ENCODE measurements around the gene RCSD1. TPM values are rescaled to one million over a fixed set of nuclear protein-coding genes. Genes with fewer than 3 reads are reported as not detected.

RCSD1 gene
- polyA plus RNA-seq, 1 experiment: not detected

DNA sequence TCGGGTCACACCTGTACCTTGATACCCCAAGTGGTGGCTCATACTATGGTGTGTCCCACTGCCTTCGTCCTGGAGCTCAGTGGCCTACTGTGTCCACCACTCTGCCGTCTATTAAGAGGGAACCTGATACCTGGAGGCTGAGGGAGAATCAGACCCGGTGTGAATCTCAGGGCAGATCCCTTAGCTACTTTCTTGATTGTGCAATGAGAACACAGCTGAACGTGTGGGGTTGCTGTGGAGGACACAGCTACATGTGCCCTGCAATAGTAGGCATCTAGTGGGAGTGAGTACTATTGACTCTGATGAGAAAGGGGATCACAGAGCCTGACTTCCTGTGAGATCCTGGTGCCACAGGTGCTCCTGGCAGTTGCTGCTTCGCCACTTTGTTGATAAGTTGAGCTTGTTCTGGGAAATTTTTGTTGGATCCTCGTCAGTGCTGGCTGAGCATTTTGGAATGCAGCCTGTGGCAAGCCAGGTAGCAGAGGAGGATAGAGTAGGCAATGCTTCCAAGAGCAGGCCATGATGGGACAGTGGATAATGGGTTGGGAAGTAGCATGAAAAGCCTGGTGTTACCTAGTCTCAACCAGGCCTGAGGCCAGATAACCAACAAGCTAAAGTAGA, 63.5 kb downstream of the RCSD1 start:
- Histone ChIP-seq H3K4me3 (ENCODE audit: low read depth, low read length) (no peak overlapping the region), H3K9me3 (ENCODE audit: control insufficient read depth, insufficient read depth, low read length) (no peaks in the 10 kb centered on the region), H3K27ac (ENCODE audit: low read depth, low read length) (no peak overlapping the region), H3K27me3 (ENCODE audit: control insufficient read depth, insufficient read depth, low read length) (peaks cover 7% of the 10 kb centered on the region)
- CTCF ChIA-PET: interaction anchor here (0.8 kb wide), 1 partner anchor 138 kb away, joined by 3 read pairs; no protein-coding TSS in a partner anchor
- TF ChIP-seq, protein P1, sequence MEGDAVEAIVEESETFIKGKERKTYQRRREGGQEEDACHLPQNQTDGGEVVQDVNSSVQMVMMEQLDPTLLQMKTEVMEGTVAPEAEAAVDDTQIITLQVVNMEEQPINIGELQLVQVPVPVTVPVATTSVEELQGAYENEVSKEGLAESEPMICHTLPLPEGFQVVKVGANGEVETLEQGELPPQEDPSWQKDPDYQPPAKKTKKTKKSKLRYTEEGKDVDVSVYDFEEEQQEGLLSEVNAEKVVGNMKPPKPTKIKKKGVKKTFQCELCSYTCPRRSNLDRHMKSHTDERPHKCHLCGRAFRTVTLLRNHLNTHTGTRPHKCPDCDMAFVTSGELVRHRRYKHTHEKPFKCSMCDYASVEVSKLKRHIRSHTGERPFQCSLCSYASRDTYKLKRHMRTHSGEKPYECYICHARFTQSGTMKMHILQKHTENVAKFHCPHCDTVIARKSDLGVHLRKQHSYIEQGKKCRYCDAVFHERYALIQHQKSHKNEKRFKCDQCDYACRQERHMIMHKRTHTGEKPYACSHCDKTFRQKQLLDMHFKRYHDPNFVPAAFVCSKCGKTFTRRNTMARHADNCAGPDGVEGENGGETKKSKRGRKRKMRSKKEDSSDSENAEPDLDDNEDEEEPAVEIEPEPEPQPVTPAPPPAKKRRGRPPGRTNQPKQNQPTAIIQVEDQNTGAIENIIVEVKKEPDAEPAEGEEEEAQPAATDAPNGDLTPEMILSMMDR (IDR thresholded peaks at IDR 0.05; ENCODE audit: low read depth, low read length): no peak
- DNase-seq (ENCODE audit: low read depth, low spot score): no peak
- POLR2A ChIA-PET: no interaction called here

DNA sequence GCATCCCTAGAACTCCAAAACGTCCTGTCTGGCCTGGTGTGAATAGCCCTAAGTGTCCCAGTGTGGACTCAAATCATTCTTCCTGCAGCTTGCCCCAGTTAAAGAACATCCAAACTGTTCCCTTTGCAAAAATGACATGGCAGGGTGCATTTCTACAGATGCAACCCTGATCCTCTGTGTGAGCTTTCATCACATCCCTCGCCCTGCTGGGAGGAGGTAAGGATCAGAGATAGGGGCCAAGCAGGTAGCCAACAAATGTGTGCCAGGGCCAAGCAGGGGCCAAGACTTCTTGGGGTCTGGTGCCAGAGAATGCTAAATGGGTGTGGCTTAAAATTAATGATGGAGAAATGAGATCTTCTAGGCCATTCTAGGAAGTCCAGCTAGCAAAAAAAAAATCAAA, 64.7 kb downstream of the RCSD1 start:
- no peak overlapping the region for H3K27ac ChIP-seq (ENCODE audit: low read depth, low read length)
- POLR2A ChIA-PET: no interaction called here
- peaks cover 7% of the 10 kb centered on the region for H3K27me3 ChIP-seq (ENCODE audit: control insufficient read depth, insufficient read depth, low read length)
- CTCF ChIA-PET: interaction anchor here (1.0 kb wide), 1 partner anchor 94 kb away, joined by 4 read pairs; no protein-coding TSS in a partner anchor
- no peak for DNase-seq (ENCODE audit: low read depth, low spot score)
- no peaks in the 10 kb centered on the region for H3K9me3 ChIP-seq (ENCODE audit: control insufficient read depth, insufficient read depth, low read length)
- H3K4me3 ChIP-seq (ENCODE audit: low read depth, low read length): no peak overlapping the region
- TF ChIP-seq, protein P1 (IDR thresholded peaks at IDR 0.05; ENCODE audit: low read depth, low read length): no peak

DNA sequence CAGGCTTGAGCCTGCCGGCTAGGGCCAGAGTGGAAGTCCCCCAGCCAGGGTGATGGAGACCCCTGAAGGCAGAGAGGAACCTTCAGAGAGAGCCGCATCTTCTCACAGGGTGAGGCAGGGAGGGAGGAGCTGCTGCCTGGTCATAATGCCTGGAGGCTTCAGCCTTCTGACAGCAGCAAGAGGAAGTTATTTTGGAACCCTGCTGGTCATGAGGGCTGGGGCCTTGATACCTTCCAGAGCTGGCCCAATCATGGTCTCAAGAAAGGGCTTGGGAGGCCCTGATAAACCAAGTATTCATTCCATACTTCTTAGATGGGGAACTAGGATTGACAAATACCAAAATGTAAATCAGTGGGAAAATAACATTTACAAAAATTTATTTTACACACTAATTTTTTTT, 65.1 kb downstream of the RCSD1 start:
- Histone ChIP-seq H3K4me3 (ENCODE audit: low read depth, low read length) (no peak overlapping the region), H3K27ac (ENCODE audit: low read depth, low read length) (no peak overlapping the region), H3K9me3 (ENCODE audit: control insufficient read depth, insufficient read depth, low read length) (no peaks in the 10 kb centered on the region), H3K27me3 (ENCODE audit: control insufficient read depth, insufficient read depth, low read length) (peaks cover 7% of the 10 kb centered on the region)
- DNase-seq (ENCODE audit: low read depth, low spot score): no peak
- CTCF ChIA-PET: interaction anchor here (1.0 kb wide), 1 partner anchor 95 kb away, joined by 4 read pairs; no protein-coding TSS in a partner anchor
- TF ChIP-seq, protein P1 (IDR thresholded peaks at IDR 0.05; ENCODE audit: low read depth, low read length): no peak
- POLR2A ChIA-PET: no interaction called here

DNA sequence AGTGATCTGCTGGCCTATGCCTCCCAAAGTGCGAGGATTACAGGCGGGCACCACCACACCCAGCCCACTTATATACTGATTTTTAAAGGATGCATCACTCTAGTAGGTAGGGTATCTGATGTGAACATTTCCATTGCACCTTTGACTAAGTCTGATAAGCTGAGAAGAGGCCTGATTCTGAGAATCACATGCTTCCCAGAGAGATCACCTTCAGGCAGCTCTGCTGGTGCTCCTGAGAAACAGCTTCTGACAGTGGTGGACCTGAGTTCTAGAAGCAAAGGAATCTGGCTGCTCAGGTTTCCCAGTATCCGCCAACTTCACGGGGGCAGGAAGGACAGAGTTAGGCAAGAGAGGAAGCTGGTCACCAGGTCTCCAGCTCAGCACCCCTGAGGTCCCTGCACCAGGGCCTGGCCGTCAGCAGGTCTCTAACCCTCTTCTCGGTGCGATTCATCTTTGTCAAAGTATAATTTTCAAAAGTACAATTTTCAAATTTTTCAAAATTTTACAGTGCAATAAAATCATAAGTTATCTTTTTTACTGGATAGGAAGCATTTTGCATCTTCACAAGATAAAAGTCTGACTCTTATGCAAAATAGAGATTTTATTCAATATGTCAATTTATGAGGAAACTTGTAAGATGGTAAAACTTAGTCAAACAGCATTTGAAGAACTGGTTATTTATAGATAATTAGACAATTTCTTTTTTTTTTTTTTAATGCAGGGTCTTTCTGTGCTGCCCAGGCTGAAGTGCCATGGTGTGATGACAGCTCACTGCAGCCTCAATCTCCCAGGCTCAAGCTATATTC, 65.9 kb downstream of the RCSD1 start:
- Histone ChIP-seq H3K27me3 (ENCODE audit: control insufficient read depth, insufficient read depth, low read length) (peaks cover 10% of the 10 kb centered on the region), H3K9me3 (ENCODE audit: control insufficient read depth, insufficient read depth, low read length) (no peaks in the 10 kb centered on the region), H3K4me3 (ENCODE audit: low read depth, low read length) (no peak overlapping the region), H3K27ac (ENCODE audit: low read depth, low read length) (no peak overlapping the region)
- DNase-seq (ENCODE audit: low read depth, low spot score): no peak
- TF ChIP-seq, protein P1 (IDR thresholded peaks at IDR 0.05; ENCODE audit: low read depth, low read length): no peak
- POLR2A ChIA-PET: no interaction called here
- CTCF ChIA-PET: interaction anchor here (0.8 to 1.0 kb wide), 2 partner anchors 9 to 96 kb away, joined by 3 to 4 read pairs; no protein-coding TSS in a partner anchor

DNA sequence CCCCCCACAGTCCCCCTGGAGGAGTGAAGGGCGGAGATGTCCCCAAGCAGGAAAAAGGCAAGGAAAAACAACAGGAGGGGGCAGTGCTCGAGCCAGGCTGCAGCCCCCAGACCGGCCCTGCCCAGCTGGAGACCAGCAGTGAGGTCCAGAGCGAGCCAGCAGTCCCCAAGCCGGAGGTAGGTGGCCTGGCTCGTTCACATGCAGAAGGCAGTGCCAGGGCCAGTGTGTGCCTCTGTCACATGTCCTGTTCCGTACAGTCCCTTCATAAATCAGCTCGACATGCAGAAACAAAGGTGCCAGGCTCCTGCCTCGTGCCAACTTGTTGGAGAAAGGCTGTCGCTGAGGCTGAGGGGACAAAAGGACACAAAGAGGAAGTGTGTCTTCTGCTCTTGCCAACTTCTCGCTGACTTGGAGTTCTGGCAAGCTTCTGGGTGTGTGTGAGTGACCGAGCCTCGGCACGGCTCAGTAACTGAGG, 67.7 kb downstream of the RCSD1 start:
- POLR2A ChIA-PET: no interaction called here
- TF ChIP-seq, protein P1 (IDR thresholded peaks at IDR 0.05; ENCODE audit: low read depth, low read length): no peak
- Histone ChIP-seq H3K9me3 (ENCODE audit: control insufficient read depth, insufficient read depth, low read length) (no peaks in the 10 kb centered on the region), H3K27me3 (ENCODE audit: control insufficient read depth, insufficient read depth, low read length) (peaks cover 4% of the 10 kb centered on the region), H3K4me3 (ENCODE audit: low read depth, low read length) (no peak overlapping the region), H3K27ac (ENCODE audit: low read depth, low read length) (no peak overlapping the region)
- CTCF ChIA-PET: interaction anchor here (0.8 to 1.6 kb wide), 3 partner anchors 10 to 477 kb away, joined by 3 to 6 read pairs (median 5); no protein-coding TSS in a partner anchor
- DNase-seq (ENCODE audit: low read depth, low spot score): no peak

Data from AG04450 (cell line).